ENCODE measurements around the gene PDE4C. TPM values are rescaled to one million over a fixed set of nuclear protein-coding genes. Genes with fewer than 3 reads are reported as not detected.

The PDE4C gene
- polyA plus RNA-seq, 1 donor from 2014 or later = 1.6 TPM

DNA sequence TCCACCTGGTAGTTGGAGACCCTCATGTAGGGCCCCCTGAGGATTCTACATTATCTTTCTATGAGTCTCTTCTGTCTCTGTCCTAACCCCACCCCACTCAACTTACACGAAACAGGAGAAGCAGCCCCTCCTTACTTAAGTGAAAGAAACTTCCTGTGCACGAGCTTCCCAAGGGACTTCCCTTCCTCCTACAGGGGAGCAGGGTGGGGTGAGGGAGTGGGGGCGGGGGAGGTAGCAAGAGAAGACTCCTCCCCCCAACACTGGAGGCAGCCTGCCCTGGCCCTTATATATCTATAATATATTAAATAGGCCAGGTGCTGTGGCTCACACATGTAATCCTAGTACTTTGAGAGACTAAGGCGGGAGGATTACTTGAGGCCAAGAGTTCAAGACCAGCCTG, 5.5 kb upstream of the PDE4C start:
- Histone ChIP-seq H3K4me3 (ENCODE audit: low read length) (no peak overlapping the region), H3K27ac (ENCODE audit: low read length) (no peak overlapping the region)

DNA sequence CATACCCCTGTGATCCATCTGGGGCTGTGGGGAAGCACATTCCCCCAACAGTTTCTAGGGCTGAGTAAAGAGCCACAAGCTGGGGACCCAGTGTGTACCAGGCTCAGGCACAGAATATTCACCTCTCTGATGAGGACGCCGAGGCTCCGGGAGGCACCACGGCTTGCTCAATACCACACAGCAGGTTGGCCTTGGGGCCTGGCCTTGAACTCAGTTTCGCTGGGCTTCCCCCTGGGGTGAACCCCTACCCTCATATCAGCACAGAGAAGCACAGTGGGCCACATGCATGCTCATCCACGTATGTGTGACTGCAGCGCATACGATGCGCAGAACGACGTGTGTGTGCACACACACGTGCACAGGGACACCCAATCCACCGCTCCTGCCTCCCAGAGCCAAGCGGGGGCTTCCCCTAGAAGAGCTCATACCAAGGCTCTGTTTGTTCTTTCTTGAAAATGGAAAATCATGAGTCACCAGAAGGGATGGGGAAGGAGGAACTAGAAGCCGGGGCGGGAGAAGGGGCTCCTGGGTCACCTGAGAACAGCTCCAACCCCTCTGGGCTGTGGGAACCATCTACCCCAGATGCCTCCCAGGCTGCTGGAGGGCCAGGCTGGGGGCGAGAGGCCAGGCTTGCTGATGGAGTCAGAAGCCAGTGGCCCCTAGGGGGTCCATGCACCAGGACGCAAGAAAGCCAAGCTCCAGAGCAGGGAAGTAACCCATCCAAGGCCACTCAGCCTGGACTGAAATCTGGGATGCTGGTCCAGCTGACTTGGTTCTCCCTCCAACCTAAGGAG, 4.9 kb upstream of the PDE4C start:
- Histone ChIP-seq H4K20me1 (ENCODE audit: insufficient read depth) (no peaks in the 10 kb centered on the region), H3K4me2 (ENCODE audit: low read length) (no peak overlapping the region), H3K9ac (ENCODE audit: low read length) (no peak overlapping the region), H3K36me3 (ENCODE audit: insufficient read depth, low read length) (no peaks in the 10 kb centered on the region), H3K9me3 (ENCODE audit: low read length) (no peaks in the 10 kb centered on the region), H3K79me2 (replicated peaks; ENCODE audit: insufficient read depth, low read length) (no peaks in the 10 kb centered on the region), H3K27me3 (ENCODE audit: insufficient read depth, low read depth, low read length) (peaks cover 35% of the 10 kb centered on the region), H3K9me2 (ENCODE audit: insufficient read depth, low read length) (no peaks in the 10 kb centered on the region), H3F3A (ENCODE audit: insufficient read depth, low read length, poor library complexity, severe bottlenecking) (no peaks in the 10 kb centered on the region), H3K27ac (ENCODE audit: low read length) (no peak overlapping the region), H3K4me3 (ENCODE audit: low read length) (no peak overlapping the region), H2AFZ (ENCODE audit: low read depth, low read length) (no peak overlapping the region)
- TF ChIP-seq EZH2 (IDR thresholded peaks at IDR 0.05; ENCODE audit: borderline replicate concordance, insufficient read depth, low read length, poor library complexity, severe bottlenecking) (no peak), SMC3 (conservative IDR thresholded peaks at IDR 0.05; ENCODE audit: poor library complexity) (no peak), EP300 (conservative IDR thresholded peaks at IDR 0.05; ENCODE audit: poor library complexity, severe bottlenecking) (no peak), POLR2AphosphoS5 (IDR thresholded peaks at IDR 0.05) (no peak), RAD21 (conservative IDR thresholded peaks at IDR 0.05) (no peak), TAF1 (IDR thresholded peaks at IDR 0.05; ENCODE audit: low read depth) (no peak), CTCF (IDR thresholded peaks at IDR 0.05; ENCODE audit: poor library complexity, severe bottlenecking) (no peak)
- TF ChIP-seq, protein P1, sequence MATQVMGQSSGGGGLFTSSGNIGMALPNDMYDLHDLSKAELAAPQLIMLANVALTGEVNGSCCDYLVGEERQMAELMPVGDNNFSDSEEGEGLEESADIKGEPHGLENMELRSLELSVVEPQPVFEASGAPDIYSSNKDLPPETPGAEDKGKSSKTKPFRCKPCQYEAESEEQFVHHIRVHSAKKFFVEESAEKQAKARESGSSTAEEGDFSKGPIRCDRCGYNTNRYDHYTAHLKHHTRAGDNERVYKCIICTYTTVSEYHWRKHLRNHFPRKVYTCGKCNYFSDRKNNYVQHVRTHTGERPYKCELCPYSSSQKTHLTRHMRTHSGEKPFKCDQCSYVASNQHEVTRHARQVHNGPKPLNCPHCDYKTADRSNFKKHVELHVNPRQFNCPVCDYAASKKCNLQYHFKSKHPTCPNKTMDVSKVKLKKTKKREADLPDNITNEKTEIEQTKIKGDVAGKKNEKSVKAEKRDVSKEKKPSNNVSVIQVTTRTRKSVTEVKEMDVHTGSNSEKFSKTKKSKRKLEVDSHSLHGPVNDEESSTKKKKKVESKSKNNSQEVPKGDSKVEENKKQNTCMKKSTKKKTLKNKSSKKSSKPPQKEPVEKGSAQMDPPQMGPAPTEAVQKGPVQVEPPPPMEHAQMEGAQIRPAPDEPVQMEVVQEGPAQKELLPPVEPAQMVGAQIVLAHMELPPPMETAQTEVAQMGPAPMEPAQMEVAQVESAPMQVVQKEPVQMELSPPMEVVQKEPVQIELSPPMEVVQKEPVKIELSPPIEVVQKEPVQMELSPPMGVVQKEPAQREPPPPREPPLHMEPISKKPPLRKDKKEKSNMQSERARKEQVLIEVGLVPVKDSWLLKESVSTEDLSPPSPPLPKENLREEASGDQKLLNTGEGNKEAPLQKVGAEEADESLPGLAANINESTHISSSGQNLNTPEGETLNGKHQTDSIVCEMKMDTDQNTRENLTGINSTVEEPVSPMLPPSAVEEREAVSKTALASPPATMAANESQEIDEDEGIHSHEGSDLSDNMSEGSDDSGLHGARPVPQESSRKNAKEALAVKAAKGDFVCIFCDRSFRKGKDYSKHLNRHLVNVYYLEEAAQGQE (IDR thresholded peaks at IDR 0.05; ENCODE audit: borderline replicate concordance) = no peak

More for the DNA sequence above, 5.5 kb upstream of the PDE4C start:
- Histone ChIP-seq H3K79me2 (replicated peaks; ENCODE audit: insufficient read depth, low read length) (no peaks in the 10 kb centered on the region), H2AFZ (ENCODE audit: low read depth, low read length) (no peak overlapping the region), H3K9me2 (ENCODE audit: insufficient read depth, low read length) (no peaks in the 10 kb centered on the region), H3K9me3 (ENCODE audit: low read length) (no peaks in the 10 kb centered on the region), H3K9ac (ENCODE audit: low read length) (no peak overlapping the region), H3F3A (ENCODE audit: insufficient read depth, low read length, poor library complexity, severe bottlenecking) (no peaks in the 10 kb centered on the region), H3K36me3 (ENCODE audit: insufficient read depth, low read length) (no peaks in the 10 kb centered on the region), H3K4me2 (ENCODE audit: low read length) (no peak overlapping the region), H3K27me3 (ENCODE audit: insufficient read depth, low read depth, low read length) (peaks cover 33% of the 10 kb centered on the region), H4K20me1 (ENCODE audit: insufficient read depth) (no peaks in the 10 kb centered on the region)
- TF ChIP-seq RAD21 (conservative IDR thresholded peaks at IDR 0.05) (no peak), POLR2AphosphoS5 (IDR thresholded peaks at IDR 0.05) (no peak), EZH2 (IDR thresholded peaks at IDR 0.05; ENCODE audit: borderline replicate concordance, insufficient read depth, low read length, poor library complexity, severe bottlenecking) (no peak), MXI1 (conservative IDR thresholded peaks at IDR 0.05; ENCODE audit: poor library complexity, severe bottlenecking) (no peak), EP300 (conservative IDR thresholded peaks at IDR 0.05; ENCODE audit: poor library complexity, severe bottlenecking) (no peak), SMC3 (conservative IDR thresholded peaks at IDR 0.05; ENCODE audit: poor library complexity) (no peak), CTCF (IDR thresholded peaks at IDR 0.05; ENCODE audit: poor library complexity, severe bottlenecking) (no peak)
- TF ChIP-seq, protein P1 (IDR thresholded peaks at IDR 0.05; ENCODE audit: borderline replicate concordance) = no peak

All from neural cell (in vitro differentiated cells).